ENCODE data around the gene AMH.
A peak's percentile ranks its signal among the peaks of the same experiment; 100 is the strongest.

- TF ChIP-seq CTCF (IDR thresholded peaks at IDR 0.05) (no peak), POLR2A (IDR thresholded peaks at IDR 0.05) (peak; percentile 100)
Observed at GRCh38 chr19:2269244-2270156, 20.4 kb downstream of the AMH start.
